Stimulated activated CD8-positive, alpha-beta memory T cell treated with anti-CD3 and anti-CD28 coated beads, Interleukin-7, amount 100 ng/mL, for 1 hour (primary cell): ENCODE results near the gene SRGAP2B.
"Not testable (repeated sequence)": the region's sequence is repeated elsewhere in the genome, so short reads cannot be mapped to it uniquely, and the experiment has no call there.

Experiments used
- DNase-seq, 2 donors: peaks; one replicate each; pipeline ENCODE4 v3.0.0-alpha.2; 2020; ENCODE audit warnings: low read depth in 2 of 2

SRGAP2B gene

GRCh38 chr1:144900841-144901240, 194.3 kb downstream of the SRGAP2B start:
- not testable (repeated sequence) for DNase-seq

- not testable (repeated sequence) for DNase-seq
These were observed 200.5 kb downstream of the SRGAP2B start for GRCh38 chr1:144894454-144895201.

GRCh38 chr1:144893710-144894438, 201.3 kb downstream of the SRGAP2B start:
- DNase-seq = not testable (repeated sequence)

- DNase-seq = not testable (repeated sequence)
These were observed 202.1 kb downstream of the SRGAP2B start for GRCh38 chr1:144893062-144893461.

GRCh38 chr1:144889450-144890115, 205.5 kb downstream of the SRGAP2B start:
- DNase-seq = not testable (repeated sequence)

GRCh38 chr1:144883022-144883421, 212.1 kb downstream of the SRGAP2B start:
- not testable (repeated sequence) for DNase-seq

GRCh38 chr1:144882343-144882742, 212.8 kb downstream of the SRGAP2B start:
- not testable (repeated sequence) for DNase-seq

- DNase-seq = not testable (repeated sequence)
These were observed 236.5 kb downstream of the SRGAP2B start for GRCh38 chr1:144858607-144859006.
